ENCODE measurements around the gene GRM7.

GRCh38 chr3:7789324-7789723, 928.4 kb downstream of the GRM7 start:
- TF ChIP-seq CTCF (IDR thresholded peaks at IDR 0.05; ENCODE audit: poor library complexity) (no peak), EZH2phosphoT487 (IDR thresholded peaks at IDR 0.05; ENCODE audit: low read depth, severe bottlenecking, unreplicated experiment) (no peak)
